ENCODE data around the gene SIM1.

DNA sequence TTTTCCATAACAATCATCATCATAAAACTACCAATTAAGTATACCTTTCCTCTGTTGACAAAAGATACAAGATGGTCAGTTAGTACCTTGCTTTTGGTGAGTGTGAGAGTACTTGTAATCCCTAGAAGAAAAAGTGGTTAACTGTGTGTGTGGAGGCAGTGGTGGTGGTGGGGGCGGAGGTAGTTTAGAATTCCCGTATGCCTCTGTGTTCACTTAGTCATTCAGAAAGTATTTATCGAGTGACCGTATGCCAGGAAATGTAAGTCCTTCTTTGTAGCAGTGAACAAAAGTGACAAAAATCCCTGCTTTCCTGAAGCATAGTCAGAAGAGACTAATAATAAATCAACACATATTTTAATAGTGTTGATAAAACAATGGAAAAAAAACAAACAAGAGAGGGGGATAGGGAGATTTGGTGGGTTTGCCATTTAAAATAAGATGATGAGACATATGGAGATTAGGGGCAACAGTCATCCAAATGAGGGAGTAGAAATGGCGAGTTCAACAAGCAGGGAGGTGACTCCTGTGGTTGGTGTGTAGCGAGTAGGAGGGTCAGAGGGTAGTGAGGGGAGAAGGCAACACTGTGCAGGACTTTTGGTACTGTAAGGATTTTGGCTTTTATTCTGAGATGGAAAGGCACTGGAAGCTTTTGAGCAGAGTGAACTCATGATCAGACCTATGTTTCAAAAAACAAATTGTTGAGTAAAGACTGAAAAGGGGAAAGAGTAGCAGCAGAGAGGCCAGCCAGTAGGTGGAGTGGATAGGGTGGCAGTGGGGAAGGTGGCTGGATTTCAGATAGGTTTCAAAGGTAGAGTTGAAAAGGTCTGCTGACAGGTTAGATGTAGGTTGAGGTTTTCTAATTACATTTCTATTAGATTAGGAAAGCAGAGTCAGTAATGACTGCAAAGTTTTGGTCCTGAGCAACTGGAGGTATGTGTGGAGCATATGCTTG is 40.3 kb upstream of the SIM1 start:
- TF ChIP-seq EZH2phosphoT487 (IDR thresholded peaks at IDR 0.05; ENCODE audit: borderline replicate concordance) (no peak), CTCF (conservative IDR thresholded peaks at IDR 0.05; ENCODE audit: low read length) (no peak)
